Stomach (tissue), 9 donors: ENCODE data around the gene PRPS2. TPM values are rescaled to one million over a fixed set of nuclear protein-coding genes. Genes with fewer than 3 reads are reported as not detected.
A peak's percentile ranks its signal among the peaks of the same experiment; 100 is the strongest.

Source experiments
- DNase-seq, 2 donors: peaks; one replicate each; pipeline versions ENCODE4 v3.0.0 to v3.0.0-alpha.2; 2013 to 2019
- H3K27ac ChIP-seq, 5 donors: fragments of 200-600 bp in 4 of 5; sonication (generic) in 4 of 5; one replicate each; pipeline ENCODE4 v1.5.1; 2013 to 2019; ENCODE audit warnings: mild to moderate bottlenecking in 1 of 5, moderate library complexity in 1 of 5
- H3K27me3 ChIP-seq, 3 donors: fragments of 200-600 bp; sonication (generic); one replicate each; pipeline ENCODE4 v1.5.1; 2017 to 2019; ENCODE audit warnings: mixed run types in 1 of 3
- H3K36me3 ChIP-seq, 4 donors: fragments of 200-600 bp; sonication (generic); 1 replicate in 3 of 4; 2 replicates in 1 of 4; pipeline ENCODE4 v1.5.1; 2016 to 2019
- H3K4me1 ChIP-seq, 4 donors: fragments of 200-600 bp; sonication (generic); one replicate each; pipeline ENCODE4 v1.5.1; 2016 to 2019
- H3K4me3 ChIP-seq, 4 donors: fragments of 200-600 bp; sonication (generic) in 3 of 4; one replicate each; pipeline ENCODE4 v1.5.1; 2016 to 2019; ENCODE audit warnings: mild to moderate bottlenecking in 1 of 4
- H3K9me3 ChIP-seq, 4 donors: fragments of 200-600 bp; sonication (generic); one replicate each; pipeline ENCODE4 v1.5.1; 2016 to 2019
- CTCF ChIP-seq, 7 experiments: fragments of 450-650 bp in 4 of 7; fragments of 200-600 bp in 3 of 7; sonication (generic) in 3 of 7; IDR thresholded peaks; one replicate each; pipeline ENCODE4 v1.5.1; 2016 to 2019; ENCODE audit warnings: antibody characterized with exemption in 7 of 7, control low read depth in 2 of 7, mild to moderate bottlenecking in 1 of 7
- EP300 ChIP-seq: sonication (generic); formaldehyde crosslinking; IDR thresholded peaks from one replicate; pipeline ENCODE4 v1.6.1; 2017; ENCODE audit warnings: antibody characterized with exemption
- POLR2A ChIP-seq, 4 donors: fragments of 450-650 bp; IDR thresholded peaks; one replicate each; pipeline ENCODE4 v1.6.1; 2016; ENCODE audit warnings: antibody characterized with exemption in 4 of 4, control low read depth in 2 of 4, mild to moderate bottlenecking in 1 of 4, moderate library complexity in 1 of 4
- POLR2AphosphoS5 ChIP-seq, 3 donors: sonication (generic); formaldehyde crosslinking; IDR thresholded peaks; one replicate each; pipeline ENCODE4 v1.6.1; 2016; ENCODE audit warnings: antibody characterized with exemption in 3 of 3
- WGBS, 5 donors: extraction: QIAGEN DNeasy Blood & Tissue Kit in 3 of 5; methylation state at CpG; one replicate each; pipeline versions ENCODE4 v1.1.5 to v1.1.7; 2013 to 2018; 5-methylcytosine and 5-hydroxymethylcytosine counted together
- intact Hi-C: fragments of 100-400 bp; cut with DNase I; formaldehyde crosslinking; loops from one replicate; pipeline ENCODE4 v1.15.1; 2023; ENCODE audit warnings: low total_unique reads
- polyA plus RNA-seq, 3 donors: library from polyadenylated mRNA; stranded (reverse); fragments of 200-250 nt; gene quantifications; one replicate each; pipeline ENCODE4 v1.2.3, GENCODE V29; 2013
- total RNA-seq, 5 donors: library from RNA; depleted of rRNA; stranded (reverse); fragments of >200 nt; gene quantifications; one replicate each; pipeline versions ENCODE4 v1.1.0 to v1.2.3, GENCODE V29; 2014 to 2016
- donor health status: healthy with polysubstance abuse.
- donor health status: Bipolar disorder and iron deficiency.
- donor health status: healthy.

Gene PRPS2
- total and polyA plus RNA-seq, 8 donors, result 4.6 to 94.2 (median 40.5) TPM

DNA sequence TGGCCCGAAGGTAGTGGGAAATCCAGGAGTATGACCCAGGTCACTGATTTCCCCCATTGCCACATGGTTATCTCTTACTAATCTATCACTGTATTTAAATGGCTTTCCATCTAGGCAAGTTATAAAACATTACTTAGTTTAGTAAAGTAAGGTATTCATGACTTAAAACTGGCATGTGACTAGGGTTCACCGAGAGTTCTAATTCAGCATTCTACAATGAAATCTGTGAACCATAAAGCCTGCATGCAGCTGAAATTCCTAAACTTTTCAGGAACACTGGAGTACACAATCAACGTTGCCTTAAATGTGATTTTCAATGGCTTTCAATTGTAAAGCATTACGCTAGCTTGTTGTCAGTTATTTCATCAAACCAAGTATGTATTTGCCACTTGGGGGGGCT, 22.7 kb upstream of the PRPS2 start:
- WGBS, 5 donors, result 83 to 91% (median 89%) methylated on average over 4 of the region's 4 CpGs
- no peak overlapping the region for H3K27ac ChIP-seq
- peaks cover 2 to 6% (median 6%) of the 10 kb centered on the region in 3 donors for H3K27me3 ChIP-seq
- no peak for DNase-seq
- H3K4me1 ChIP-seq, result no peaks in the 10 kb centered on the region
- no peaks in the 10 kb centered on the region for H3K9me3 ChIP-seq
- TF ChIP-seq EP300 (no peak), POLR2A (IDR thresholded peaks at IDR 0.05) (no peak), CTCF (IDR thresholded peaks at IDR 0.05) (no peak), POLR2AphosphoS5 (IDR thresholded peaks at IDR 0.05) (no peak)
- H3K4me3 ChIP-seq, result no peak overlapping the region
- no peaks in the 10 kb centered on the region for H3K36me3 ChIP-seq
- intact Hi-C loops, result no loop called here

DNA sequence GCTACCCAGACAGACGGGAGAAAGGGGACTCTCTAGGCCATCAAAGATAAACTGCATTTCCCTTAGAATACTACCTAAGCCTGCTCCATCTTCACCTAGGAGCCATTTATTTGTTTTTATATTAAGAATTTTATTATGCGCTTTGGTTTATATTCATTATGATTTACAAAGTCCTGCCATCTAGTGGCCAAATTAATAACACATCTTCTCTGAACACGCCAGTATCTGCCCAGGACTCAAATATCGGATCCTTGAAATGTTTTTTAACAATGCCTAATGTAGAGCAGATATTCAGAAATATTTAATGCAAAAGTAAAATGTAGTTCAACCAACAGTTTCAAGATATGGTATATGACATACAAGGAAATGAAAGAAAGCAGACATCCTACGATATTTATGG, 20.8 kb upstream of the PRPS2 start:
- intact Hi-C loops, result no loop called here
- Histone ChIP-seq H3K27me3 (peaks cover 5 to 14% (median 12%) of the 10 kb centered on the region in 3 donors), H3K27ac (no peak overlapping the region)

GRCh38 chrX:12771445-12772069, 19.7 kb upstream of the PRPS2 start:
- WGBS, 5 donors, result 35 to 47% (median 46%) methylated on average over 14 to 22 of the region's 22 CpGs
- Histone ChIP-seq H3K4me3 (no peak overlapping the region), H3K36me3 (no peaks in the 10 kb centered on the region), H3K9me3 (no peaks in the 10 kb centered on the region), H3K4me1 (no peaks in the 10 kb centered on the region), H3K27me3 (peaks cover 5 to 21% (median 12%) of the 10 kb centered on the region in 3 donors), H3K27ac (no peak overlapping the region)
- TF ChIP-seq CTCF (IDR thresholded peaks at IDR 0.05) (peak in 2 of 7 experiments; percentile 31 to 37), POLR2AphosphoS5 (IDR thresholded peaks at IDR 0.05) (no peak)
- DNase-seq, result peak; percentile 63 to 72
- intact Hi-C loops, result no loop called here

More for the DNA sequence above, 20.8 kb upstream of the PRPS2 start:
- H3K4me1 ChIP-seq, result no peaks in the 10 kb centered on the region
- 27 to 48% (median 33%) methylated on average over 5 of the region's 5 CpGs for WGBS, 5 donors
- no peak overlapping the region for H3K4me3 ChIP-seq
- no peaks in the 10 kb centered on the region for H3K36me3 ChIP-seq
- no peaks in the 10 kb centered on the region for H3K9me3 ChIP-seq
- TF ChIP-seq CTCF (IDR thresholded peaks at IDR 0.05) (peak in 3 of 7 experiments; percentile 42 to 68 (median 47)), POLR2A (IDR thresholded peaks at IDR 0.05) (no peak)
- peak in 1 of 2 donors; percentile 57 for DNase-seq

- no peak for DNase-seq
- peaks cover 5 to 16% (median 12%) of the 10 kb centered on the region in 3 donors for H3K27me3 ChIP-seq
- intact Hi-C loops, result no loop called here
- no peak overlapping the region for H3K27ac ChIP-seq
- no peak overlapping the region for H3K4me3 ChIP-seq
- TF ChIP-seq CTCF (IDR thresholded peaks at IDR 0.05) (no peak), EP300 (no peak), POLR2A (IDR thresholded peaks at IDR 0.05) (no peak), POLR2AphosphoS5 (IDR thresholded peaks at IDR 0.05) (no peak)
- no peaks in the 10 kb centered on the region for H3K4me1 ChIP-seq
- H3K9me3 ChIP-seq, result no peaks in the 10 kb centered on the region
- no peaks in the 10 kb centered on the region for H3K36me3 ChIP-seq
Observed at GRCh38 chrX:12777670-12778069, 13.5 kb upstream of the PRPS2 start.
